Measurements from ENCODE around the gene INTS3. TPM values are rescaled to one million over a fixed set of nuclear protein-coding genes. Genes with fewer than 3 reads are reported as not detected.

The INTS3 gene
- total and polyA plus RNA-seq, 10 of the 15 experiments (the other 5 are each of a cell fraction or from before 2014, with no cell fraction given) = 12.6 to 87.4 (median 30.8) TPM

DNA sequence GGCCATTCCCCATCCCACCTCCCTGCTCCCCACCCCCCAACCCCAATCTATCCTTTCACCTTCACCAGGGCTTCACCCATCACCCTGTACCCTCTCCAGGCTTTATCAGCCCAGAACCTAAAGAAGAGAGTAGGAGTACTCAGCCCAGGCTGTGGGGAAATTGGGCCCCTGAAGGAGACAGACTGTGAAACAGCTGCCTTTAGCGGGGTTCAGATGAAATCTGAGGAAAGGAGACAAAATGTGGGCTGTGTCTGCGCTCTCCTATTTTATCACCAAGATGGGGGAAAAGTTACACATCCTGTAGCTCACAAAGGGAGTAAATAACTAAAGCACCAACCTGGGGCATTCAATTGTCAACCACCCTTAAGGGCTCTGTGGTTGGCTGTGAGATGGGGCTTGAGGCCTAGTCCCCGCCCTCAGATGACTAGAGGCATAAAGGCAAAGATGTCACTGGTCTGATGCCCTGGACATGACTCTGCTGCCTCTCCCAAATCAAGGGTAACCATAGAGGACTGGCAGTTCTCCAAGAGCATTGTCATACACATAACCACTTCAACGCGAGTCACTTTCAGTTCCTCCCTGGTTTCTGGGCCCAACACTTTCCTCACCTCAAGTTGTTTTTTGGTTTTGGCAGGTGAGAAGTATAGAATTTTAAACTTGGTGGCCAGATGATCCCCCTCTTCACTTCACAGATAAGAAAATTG lies 77.3 kb downstream of the INTS3 start (continued):
- TF ChIP-seq, protein P1, sequence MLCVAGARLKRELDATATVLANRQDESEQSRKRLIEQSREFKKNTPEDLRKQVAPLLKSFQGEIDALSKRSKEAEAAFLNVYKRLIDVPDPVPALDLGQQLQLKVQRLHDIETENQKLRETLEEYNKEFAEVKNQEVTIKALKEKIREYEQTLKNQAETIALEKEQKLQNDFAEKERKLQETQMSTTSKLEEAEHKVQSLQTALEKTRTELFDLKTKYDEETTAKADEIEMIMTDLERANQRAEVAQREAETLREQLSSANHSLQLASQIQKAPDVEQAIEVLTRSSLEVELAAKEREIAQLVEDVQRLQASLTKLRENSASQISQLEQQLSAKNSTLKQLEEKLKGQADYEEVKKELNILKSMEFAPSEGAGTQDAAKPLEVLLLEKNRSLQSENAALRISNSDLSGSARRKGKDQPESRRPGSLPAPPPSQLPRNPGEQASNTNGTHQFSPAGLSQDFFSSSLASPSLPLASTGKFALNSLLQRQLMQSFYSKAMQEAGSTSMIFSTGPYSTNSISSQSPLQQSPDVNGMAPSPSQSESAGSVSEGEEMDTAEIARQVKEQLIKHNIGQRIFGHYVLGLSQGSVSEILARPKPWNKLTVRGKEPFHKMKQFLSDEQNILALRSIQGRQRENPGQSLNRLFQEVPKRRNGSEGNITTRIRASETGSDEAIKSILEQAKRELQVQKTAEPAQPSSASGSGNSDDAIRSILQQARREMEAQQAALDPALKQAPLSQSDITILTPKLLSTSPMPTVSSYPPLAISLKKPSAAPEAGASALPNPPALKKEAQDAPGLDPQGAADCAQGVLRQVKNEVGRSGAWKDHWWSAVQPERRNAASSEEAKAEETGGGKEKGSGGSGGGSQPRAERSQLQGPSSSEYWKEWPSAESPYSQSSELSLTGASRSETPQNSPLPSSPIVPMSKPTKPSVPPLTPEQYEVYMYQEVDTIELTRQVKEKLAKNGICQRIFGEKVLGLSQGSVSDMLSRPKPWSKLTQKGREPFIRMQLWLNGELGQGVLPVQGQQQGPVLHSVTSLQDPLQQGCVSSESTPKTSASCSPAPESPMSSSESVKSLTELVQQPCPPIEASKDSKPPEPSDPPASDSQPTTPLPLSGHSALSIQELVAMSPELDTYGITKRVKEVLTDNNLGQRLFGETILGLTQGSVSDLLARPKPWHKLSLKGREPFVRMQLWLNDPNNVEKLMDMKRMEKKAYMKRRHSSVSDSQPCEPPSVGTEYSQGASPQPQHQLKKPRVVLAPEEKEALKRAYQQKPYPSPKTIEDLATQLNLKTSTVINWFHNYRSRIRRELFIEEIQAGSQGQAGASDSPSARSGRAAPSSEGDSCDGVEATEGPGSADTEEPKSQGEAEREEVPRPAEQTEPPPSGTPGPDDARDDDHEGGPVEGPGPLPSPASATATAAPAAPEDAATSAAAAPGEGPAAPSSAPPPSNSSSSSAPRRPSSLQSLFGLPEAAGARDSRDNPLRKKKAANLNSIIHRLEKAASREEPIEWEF (IDR thresholded peaks at IDR 0.05; ENCODE audit: insufficient replicate concordance, low read depth, low read length) = no peak
- TF ChIP-seq, protein P2, sequence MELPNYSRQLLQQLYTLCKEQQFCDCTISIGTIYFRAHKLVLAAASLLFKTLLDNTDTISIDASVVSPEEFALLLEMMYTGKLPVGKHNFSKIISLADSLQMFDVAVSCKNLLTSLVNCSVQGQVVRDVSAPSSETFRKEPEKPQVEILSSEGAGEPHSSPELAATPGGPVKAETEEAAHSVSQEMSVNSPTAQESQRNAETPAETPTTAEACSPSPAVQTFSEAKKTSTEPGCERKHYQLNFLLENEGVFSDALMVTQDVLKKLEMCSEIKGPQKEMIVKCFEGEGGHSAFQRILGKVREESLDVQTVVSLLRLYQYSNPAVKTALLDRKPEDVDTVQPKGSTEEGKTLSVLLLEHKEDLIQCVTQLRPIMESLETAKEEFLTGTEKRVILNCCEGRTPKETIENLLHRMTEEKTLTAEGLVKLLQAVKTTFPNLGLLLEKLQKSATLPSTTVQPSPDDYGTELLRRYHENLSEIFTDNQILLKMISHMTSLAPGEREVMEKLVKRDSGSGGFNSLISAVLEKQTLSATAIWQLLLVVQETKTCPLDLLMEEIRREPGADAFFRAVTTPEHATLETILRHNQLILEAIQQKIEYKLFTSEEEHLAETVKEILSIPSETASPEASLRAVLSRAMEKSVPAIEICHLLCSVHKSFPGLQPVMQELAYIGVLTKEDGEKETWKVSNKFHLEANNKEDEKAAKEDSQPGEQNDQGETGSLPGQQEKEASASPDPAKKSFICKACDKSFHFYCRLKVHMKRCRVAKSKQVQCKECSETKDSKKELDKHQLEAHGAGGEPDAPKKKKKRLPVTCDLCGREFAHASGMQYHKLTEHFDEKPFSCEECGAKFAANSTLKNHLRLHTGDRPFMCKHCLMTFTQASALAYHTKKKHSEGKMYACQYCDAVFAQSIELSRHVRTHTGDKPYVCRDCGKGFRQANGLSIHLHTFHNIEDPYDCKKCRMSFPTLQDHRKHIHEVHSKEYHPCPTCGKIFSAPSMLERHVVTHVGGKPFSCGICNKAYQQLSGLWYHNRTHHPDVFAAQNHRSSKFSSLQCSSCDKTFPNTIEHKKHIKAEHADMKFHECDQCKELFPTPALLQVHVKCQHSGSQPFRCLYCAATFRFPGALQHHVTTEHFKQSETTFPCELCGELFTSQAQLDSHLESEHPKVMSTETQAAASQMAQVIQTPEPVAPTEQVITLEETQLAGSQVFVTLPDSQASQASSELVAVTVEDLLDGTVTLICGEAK (IDR thresholded peaks at IDR 0.05; ENCODE audit: borderline replicate concordance) = no peak

Measured in GM12878 (cell line).